CD14-positive monocyte (primary cell): ENCODE data around the gene BROX. TPM values are rescaled to one million over a fixed set of nuclear protein-coding genes. Genes with fewer than 3 reads are reported as not detected.

Experiments used
- DNase-seq, 3 donors: peaks; one replicate each; pipeline ENCODE4 v3.0.0-alpha.2; 2011 to 2022
- H2AFZ ChIP-seq: 2 replicates; pipeline ENCODE4 v1.6.0; 2012; ENCODE audit warnings: mild to moderate bottlenecking, low read depth, low read length, inconsistent platforms; ENCODE audit not compliant: insufficient read depth, poor library complexity, severe bottlenecking
- H3K27ac ChIP-seq, 2 donors: 1 replicate in 1 of 2; 2 replicates in 1 of 2; pipeline ENCODE4 v1.5.1; 2012 to 2013; ENCODE audit warnings: low read length in 2 of 2, control low read depth in 1 of 2, inconsistent platforms in 1 of 2, low read depth in 1 of 2, mild to moderate bottlenecking in 1 of 2
- H3K27me3 ChIP-seq, 2 donors: one replicate each; pipeline versions ENCODE4 v1.6.0 to v1.6.1; 2011 to 2013; ENCODE audit warnings: low read length in 2 of 2; ENCODE audit not compliant: control insufficient read depth in 2 of 2, insufficient read depth in 2 of 2
- H3K36me3 ChIP-seq, 2 donors: replicated peaks in 1 of 2; 1 replicate in 1 of 2; 2 replicates in 1 of 2; pipeline versions ENCODE4 v1.5.1 to v1.6.1; 2012 to 2013; ENCODE audit warnings: low read length in 2 of 2, control low read depth in 1 of 2, inconsistent platforms in 1 of 2, mild to moderate bottlenecking in 1 of 2; ENCODE audit not compliant: insufficient read depth in 2 of 2, control insufficient read depth in 1 of 2
- H3K4me1 ChIP-seq, 2 donors: 1 replicate in 1 of 2; 2 replicates in 1 of 2; pipeline versions ENCODE4 v1.5.1 to v1.6.1; 2012 to 2013; ENCODE audit warnings: low read length in 2 of 2, control low read depth in 1 of 2, inconsistent platforms in 1 of 2, mild to moderate bottlenecking in 1 of 2, moderate library complexity in 1 of 2; ENCODE audit not compliant: insufficient read depth in 2 of 2, control insufficient read depth in 1 of 2
- H3K4me2 ChIP-seq: replicated peaks from 2 replicates; pipeline ENCODE3; 2012; ENCODE audit warnings: low read length, moderate library complexity, mild to moderate bottlenecking; ENCODE audit not compliant: poor library complexity, severe bottlenecking; ENCODE audit errors: extremely low read depth
- H3K4me3 ChIP-seq, 3 experiments: fragments of 200-600 bp in 1 of 3; sonication (generic) in 1 of 3; replicated peaks in 1 of 3; 1 replicate in 2 of 3; 2 replicates in 1 of 3; pipeline ENCODE4 v1.5.1; 2011 to 2013; ENCODE audit warnings: low read length in 3 of 3, mild to moderate bottlenecking in 3 of 3, control low read depth in 2 of 3, low read depth in 2 of 3, inconsistent platforms in 1 of 3, moderate library complexity in 1 of 3
- H3K79me2 ChIP-seq: 2 replicates; pipeline ENCODE4 v1.6.0; 2012; ENCODE audit warnings: mild to moderate bottlenecking, control low read depth, inconsistent platforms, low read length, moderate library complexity; ENCODE audit not compliant: insufficient read depth
- H3K9ac ChIP-seq: 2 replicates; pipeline ENCODE4 v1.6.0; 2017; ENCODE audit warnings: low read length, mild to moderate bottlenecking; ENCODE audit not compliant: insufficient read depth, poor library complexity, severe bottlenecking
- H3K9me3 ChIP-seq, 2 donors: replicated peaks in 1 of 2; 1 replicate in 1 of 2; 2 replicates in 1 of 2; pipeline versions ENCODE4 v1.5.1 to v1.6.1; 2012 to 2013; ENCODE audit warnings: low read length in 2 of 2, control low read depth in 1 of 2; ENCODE audit not compliant: control insufficient read depth in 1 of 2, insufficient read depth in 1 of 2
- H4K20me1 ChIP-seq: 2 replicates; pipeline ENCODE4 v1.6.0; 2012; ENCODE audit warnings: mild to moderate bottlenecking, low read length, control low read depth, moderate library complexity; ENCODE audit not compliant: insufficient read depth
- H3K27ac Mint-ChIP-seq, 7 donors: one replicate each; pipeline ENCODE4 v1.8.0; 2020; ENCODE audit warnings: mild to moderate bottlenecking in 7 of 7, mixed read lengths in 7 of 7, moderate library complexity in 6 of 7, inconsistent platforms in 2 of 7
- H3K27me3 Mint-ChIP-seq, 3 donors: one replicate each; pipeline ENCODE4 v1.8.0; 2021 to 2022; ENCODE audit warnings: low read depth in 3 of 3, mild to moderate bottlenecking in 3 of 3, mixed read lengths in 3 of 3, moderate library complexity in 3 of 3, inconsistent platforms in 1 of 3
- H3K36me3 Mint-ChIP-seq, 2 donors: one replicate each; pipeline ENCODE4 v1.8.0; 2020; ENCODE audit warnings: mixed read lengths in 2 of 2, inconsistent platforms in 1 of 2, mild to moderate bottlenecking in 1 of 2
- H3K4me1 Mint-ChIP-seq: one replicate; pipeline ENCODE4 v1.8.0; 2020; ENCODE audit warnings: mild to moderate bottlenecking, mixed read lengths
- H3K4me3 Mint-ChIP-seq, 2 donors: one replicate each; pipeline ENCODE4 v1.8.0; 2020; ENCODE audit warnings: mild to moderate bottlenecking in 2 of 2, mixed read lengths in 2 of 2, moderate library complexity in 1 of 2
- H3K9me3 Mint-ChIP-seq, 7 donors: one replicate each; pipeline ENCODE4 v1.8.0; 2020 to 2022; ENCODE audit warnings: mixed read lengths in 7 of 7, mild to moderate bottlenecking in 6 of 7, moderate library complexity in 6 of 7, inconsistent platforms in 2 of 7
- WGBS: methylation state at CpG from one replicate; pipeline ENCODE4 v1.1.5; 2013; ENCODE audit warnings: missing lambda C conversion rate; ENCODE audit not compliant: insufficient coverage; 5-methylcytosine and 5-hydroxymethylcytosine counted together
- intact Hi-C, 2 donors: fragments of 100-400 bp; cut with micrococcal nuclease; formaldehyde crosslinking; loops; one replicate each; pipeline versions ENCODE4 v1.15.0 to v1.15.1; 2023
- polyA plus RNA-seq, 3 donors: library from polyadenylated mRNA; depleted of rRNA in 1 of 3; unstranded in 2 of 3; stranded (reverse) in 1 of 3; fragments of 300-500 nt in 2 of 3; fragments of >200 nt in 1 of 3; fragmentation: Illumina TruSeq in 2 of 3; gene quantifications; 1 replicate in 2 of 3; 2 replicates in 1 of 3; pipeline ENCODE4 v1.2.3, GENCODE V29; 2012 to 2021
- TF ChIP-seq, protein P1 (sequence below): fragments of 200-600 bp; IDR thresholded peaks from one replicate; pipeline ENCODE4 v1.8.0; 2022; ENCODE audit warnings: antibody characterized with exemption, mild to moderate bottlenecking

The BROX gene
- polyA plus RNA-seq, 3 donors: 9.0 to 35.4 (median 26.2) TPM

DNA sequence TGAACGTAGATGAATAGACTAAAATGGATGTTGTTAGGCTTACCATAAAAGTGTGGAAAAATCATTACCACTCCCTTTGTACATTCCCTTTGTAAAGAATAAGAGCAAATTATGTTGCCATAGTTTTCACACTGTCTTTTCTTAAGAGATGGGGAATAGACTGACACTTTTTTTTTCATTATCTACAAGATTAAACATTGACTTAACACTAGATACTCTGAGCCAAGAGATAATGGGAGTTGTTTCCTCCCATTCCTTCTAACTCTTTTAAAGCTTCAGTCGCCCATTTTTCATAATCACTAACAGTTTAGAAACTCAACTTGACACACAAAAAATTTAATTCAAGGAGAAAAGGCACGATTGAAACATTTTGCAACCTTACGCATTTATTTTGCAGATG lies 10.2 kb upstream of the BROX start:
- Histone ChIP-seq H3K4me3 (no peak overlapping the region), H4K20me1 (peaks cover 32% of the 10 kb centered on the region), H2AFZ (no peak overlapping the region), H3K79me2 (peaks cover 44% of the 10 kb centered on the region), H3K9me3 (no peaks in the 10 kb centered on the region), H3K4me2 (no peak overlapping the region), H3K27me3 (no peaks in the 10 kb centered on the region), H3K4me1 (no peaks in the 10 kb centered on the region), H3K27ac (no peak overlapping the region), H3K9ac (no peak overlapping the region), H3K36me3 (peaks cover 24 to 55% of the 10 kb centered on the region in 2 donors)
- intact Hi-C loops: no loop called here
- Mint-ChIP-seq H3K9me3 (peaks cover 0 to 8% (median 1%) of the 10 kb centered on the region in 7 donors), H3K36me3 (peaks cover 31 to 45% of the 10 kb centered on the region in 2 donors), H3K27me3 (peaks cover 0 to 4% (median 0%) of the 10 kb centered on the region in 3 donors), H3K27ac (no peak overlapping the region), H3K4me3 (no peak overlapping the region), H3K4me1 (no peaks in the 10 kb centered on the region)
- DNase-seq: no peak
- TF ChIP-seq, protein P1, sequence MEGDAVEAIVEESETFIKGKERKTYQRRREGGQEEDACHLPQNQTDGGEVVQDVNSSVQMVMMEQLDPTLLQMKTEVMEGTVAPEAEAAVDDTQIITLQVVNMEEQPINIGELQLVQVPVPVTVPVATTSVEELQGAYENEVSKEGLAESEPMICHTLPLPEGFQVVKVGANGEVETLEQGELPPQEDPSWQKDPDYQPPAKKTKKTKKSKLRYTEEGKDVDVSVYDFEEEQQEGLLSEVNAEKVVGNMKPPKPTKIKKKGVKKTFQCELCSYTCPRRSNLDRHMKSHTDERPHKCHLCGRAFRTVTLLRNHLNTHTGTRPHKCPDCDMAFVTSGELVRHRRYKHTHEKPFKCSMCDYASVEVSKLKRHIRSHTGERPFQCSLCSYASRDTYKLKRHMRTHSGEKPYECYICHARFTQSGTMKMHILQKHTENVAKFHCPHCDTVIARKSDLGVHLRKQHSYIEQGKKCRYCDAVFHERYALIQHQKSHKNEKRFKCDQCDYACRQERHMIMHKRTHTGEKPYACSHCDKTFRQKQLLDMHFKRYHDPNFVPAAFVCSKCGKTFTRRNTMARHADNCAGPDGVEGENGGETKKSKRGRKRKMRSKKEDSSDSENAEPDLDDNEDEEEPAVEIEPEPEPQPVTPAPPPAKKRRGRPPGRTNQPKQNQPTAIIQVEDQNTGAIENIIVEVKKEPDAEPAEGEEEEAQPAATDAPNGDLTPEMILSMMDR: no peak
- WGBS: no CpG with 5 or more reads among the region's 4 CpGs

DNA sequence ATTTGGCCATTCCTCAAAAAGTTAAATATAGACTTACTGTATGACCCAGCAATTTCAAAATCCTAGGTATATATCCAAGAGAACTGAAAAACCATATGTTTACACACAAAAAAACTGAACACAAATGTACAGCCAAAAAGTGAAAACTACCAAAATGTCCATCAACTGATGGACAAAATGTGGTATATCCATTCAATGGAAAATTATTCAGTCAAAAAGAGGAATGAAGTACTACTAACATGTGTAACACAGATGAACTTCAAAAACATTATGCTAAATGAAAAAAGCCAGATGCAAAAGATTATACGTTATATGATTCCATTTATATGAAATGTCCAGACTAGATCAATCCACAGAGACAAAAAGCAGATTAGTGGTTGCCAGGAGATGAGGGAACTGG lies 8.1 kb upstream of the BROX start:
- H3K36me3 Mint-ChIP-seq: peaks cover 29 to 47% of the 10 kb centered on the region in 2 donors
- Histone ChIP-seq H3K4me1 (no peaks in the 10 kb centered on the region), H2AFZ (no peak overlapping the region), H3K79me2 (peaks cover 58% of the 10 kb centered on the region), H3K9ac (no peak overlapping the region), H3K27me3 (no peaks in the 10 kb centered on the region), H3K9me3 (no peaks in the 10 kb centered on the region), H4K20me1 (peaks cover 32% of the 10 kb centered on the region), H3K4me3 (no peak overlapping the region), H3K4me2 (no peak overlapping the region), H3K27ac (no peak overlapping the region), H3K36me3 (peaks cover 20 to 42% of the 10 kb centered on the region in 2 donors)
- peaks cover 3% of the 10 kb centered on the region for H3K4me1 Mint-ChIP-seq
- H3K4me3 Mint-ChIP-seq: no peak overlapping the region
- peaks cover 0 to 4% (median 0%) of the 10 kb centered on the region in 3 donors for H3K27me3 Mint-ChIP-seq
- WGBS: no CpG with 5 or more reads among the region's 1 CpG
- no peak overlapping the region for H3K27ac Mint-ChIP-seq
- DNase-seq: no peak
- TF ChIP-seq, protein P1: no peak
- peaks cover 0 to 8% (median 1%) of the 10 kb centered on the region in 7 donors for H3K9me3 Mint-ChIP-seq
- intact Hi-C loops: no loop called here
